HCT116 (cell line): ENCODE results near the gene GNAT1. TPM values are rescaled to one million over a fixed set of nuclear protein-coding genes. Genes with fewer than 3 reads are reported as not detected.

Experiments
- ATAC-seq: fragments of 200-7000 bp; cut with Tn5 transposase; 2 replicates; pipeline ENCODE4 v1.9.1; 2020; ENCODE audit warnings: mild to moderate bottlenecking, moderate library complexity
- BruUV-seq: library from RNA; stranded (reverse); fragments of 400-500 nt; replicated peaks from 2 replicates; lab custom pipeline; 2021; lab: Mats Ljungman, UMichigan
- CTCF ChIA-PET: fragments of 300-600 bp; sonication (Branson Sonifier 250); formaldehyde crosslinking; loops from one replicate; lab custom pipeline; 2021; ENCODE audit warnings: antibody characterized with exemption; lab: Charles Lee
- POLR2A ChIA-PET: fragments of 300-600, 350-600 bp; sonication (Branson Sonifier 250); formaldehyde crosslinking; loops from one replicate; lab custom pipeline; 2021; ENCODE audit warnings: antibody characterized with exemption; lab: Charles Lee
- RAD21 ChIA-PET, 2 experiments: fragments of 300-600 bp; sonication (Branson Sonifier 250); formaldehyde crosslinking; loops; one replicate each; lab custom pipeline; 2023; ENCODE audit warnings: low total read pairs in 2 of 2; ENCODE audit not compliant: uncharacterized antibody in 2 of 2, unreplicated experiment in 2 of 2, low non-redundant PET in 1 of 2; lab: Charles Lee
- DNase-seq: peaks from one replicate; pipeline ENCODE4 v3.0.0-alpha.2; 2010; ENCODE audit warnings: low read depth, low spot score
- H2AFZ ChIP-seq: fragments of 200-600 bp; shearing (Covaris generic), sonication (generic); 2 replicates; pipeline ENCODE4 v1.6.1; 2017; ENCODE audit warnings: low read depth, mixed run types, mixed read lengths, antibody characterized with exemption, low read length; ENCODE audit not compliant: poor library complexity, severe bottlenecking
- H3K27ac ChIP-seq: 2 replicates; pipeline ENCODE4 v1.5.1; 2012; ENCODE audit warnings: low read depth, low read length
- H3K27me3 ChIP-seq: fragments of 200-600 bp; sonication (generic); 2 replicates; pipeline ENCODE4 v1.6.1; 2016; ENCODE audit warnings: mixed run types, low read length, mixed read lengths; ENCODE audit not compliant: insufficient read depth
- H3K36me3 ChIP-seq, 2 experiments: fragments of 200-500 bp in 1 of 2; fragments of 200-600 bp in 1 of 2; sonication (Bioruptor generic) in 1 of 2; sonication (generic) in 1 of 2; 2 replicates each; pipeline versions ENCODE4 v1.5.1 to v1.6.1; 2014 to 2016; ENCODE audit warnings: low read length in 2 of 2, inconsistent platforms in 1 of 2, mixed read lengths in 1 of 2, mixed run types in 1 of 2; ENCODE audit not compliant: insufficient read depth in 2 of 2, control insufficient read depth in 1 of 2
- H3K4me1 ChIP-seq, 2 experiments: fragments of 200-600 bp in 1 of 2; sonication (generic) in 1 of 2; 2 replicates each; pipeline versions ENCODE4 v1.5.1 to v1.6.1; 2012 to 2017; ENCODE audit warnings: low read length in 2 of 2, inconsistent platforms in 1 of 2, mild to moderate bottlenecking in 1 of 2, mixed read lengths in 1 of 2, mixed run types in 1 of 2, moderate library complexity in 1 of 2; ENCODE audit not compliant: insufficient read depth in 2 of 2, control insufficient read depth in 1 of 2
- H3K4me2 ChIP-seq: fragments of 200-600 bp; sonication (generic); 2 replicates; pipeline ENCODE4 v1.6.1; 2017; ENCODE audit warnings: mixed run types, low read length, mixed read lengths
- H3K4me3 ChIP-seq, 2 experiments: fragments of 200-600 bp in 1 of 2; sonication (generic) in 1 of 2; replicated peaks in 1 of 2; 2 replicates each; pipeline ENCODE4 v1.5.1; 2011 to 2016; ENCODE audit warnings: low read length in 2 of 2, control low read depth in 1 of 2, low read depth in 1 of 2, mild to moderate bottlenecking in 1 of 2, mixed read lengths in 1 of 2, mixed run types in 1 of 2
- H3K79me2 ChIP-seq: fragments of 200-600 bp; sonication (generic); 2 replicates; pipeline ENCODE4 v1.6.1; 2017; ENCODE audit warnings: mild to moderate bottlenecking, mixed run types, low read length, moderate library complexity, mixed read lengths; ENCODE audit not compliant: insufficient read depth
- H3K9ac ChIP-seq: fragments of 200-600 bp; sonication (generic); 2 replicates; pipeline ENCODE4 v1.6.1; 2016; ENCODE audit warnings: low read length, mixed read lengths
- H3K9me2 ChIP-seq: fragments of 200-600 bp; sonication (generic), shearing (Covaris generic); 2 replicates; pipeline ENCODE4 v1.6.1; 2017; ENCODE audit warnings: mixed run types, mild to moderate bottlenecking, moderate library complexity; ENCODE audit not compliant: insufficient read depth
- H3K9me3 ChIP-seq, 2 experiments: fragments of 200-500 bp in 1 of 2; fragments of 200-600 bp in 1 of 2; sonication (Bioruptor generic) in 1 of 2; sonication (generic) in 1 of 2; 2 replicates each; pipeline ENCODE4 v1.6.1; 2014 to 2017; ENCODE audit warnings: low read length in 2 of 2, mixed read lengths in 2 of 2, inconsistent platforms in 1 of 2, low read depth in 1 of 2, mild to moderate bottlenecking in 1 of 2, mixed run types in 1 of 2, moderate library complexity in 1 of 2; ENCODE audit not compliant: control insufficient read depth in 1 of 2, insufficient read depth in 1 of 2
- H4K20me1 ChIP-seq: fragments of 200-600 bp; sonication (generic), shearing (Covaris generic); 2 replicates; pipeline ENCODE4 v1.6.1; 2017; ENCODE audit warnings: mixed run types, mild to moderate bottlenecking, moderate library complexity; ENCODE audit not compliant: insufficient read depth
- EGR1 ChIP-seq: IDR thresholded peaks from 2 replicates; pipeline ENCODE4 v1.6.1; 2012; ENCODE audit warnings: low read depth
- ELF1 ChIP-seq: IDR thresholded peaks from 2 replicates; pipeline ENCODE4 v1.6.1; 2012; ENCODE audit warnings: low read depth, borderline replicate concordance
- EZH2 ChIP-seq: fragments of 200-600 bp; sonication (generic); IDR thresholded peaks from 2 replicates; pipeline ENCODE4 v1.6.1; 2017; ENCODE audit warnings: antibody characterized with exemption, mixed run types
- EZH2phosphoT487 ChIP-seq: fragments of 200-600 bp; IDR thresholded peaks from 2 replicates; pipeline ENCODE4 v1.6.1; 2018; ENCODE audit warnings: antibody characterized with exemption, borderline replicate concordance
- FOSL1 ChIP-seq: IDR thresholded peaks from 2 replicates; pipeline ENCODE4 v1.6.1; 2012; ENCODE audit warnings: low read depth
- MAX ChIP-seq: IDR thresholded peaks from 2 replicates; pipeline ENCODE4 v1.6.1; 2012
- POLR2A ChIP-seq: IDR thresholded peaks from 2 replicates; pipeline ENCODE4 v1.7.0; 2011; ENCODE audit warnings: borderline replicate concordance; ENCODE audit not compliant: insufficient read depth, insufficient read length; ENCODE audit errors: extremely low read depth
- POLR2AphosphoS5 ChIP-seq: IDR thresholded peaks from 2 replicates; pipeline ENCODE4 v1.6.1; 2011; ENCODE audit warnings: mild to moderate bottlenecking, low read depth, low read length, moderate library complexity
- RAD21 ChIP-seq: IDR thresholded peaks from 2 replicates; pipeline ENCODE4 v1.6.1; 2012; ENCODE audit warnings: low read depth, mild to moderate bottlenecking
- SIN3A ChIP-seq: IDR thresholded peaks from 2 replicates; pipeline ENCODE4 v1.6.1; 2012; ENCODE audit warnings: low read depth
- SP1 ChIP-seq: IDR thresholded peaks from 2 replicates; pipeline ENCODE4 v1.6.1; 2012; ENCODE audit warnings: low read depth
- SRF ChIP-seq: IDR thresholded peaks from 2 replicates; pipeline ENCODE4 v1.6.1; 2012; ENCODE audit warnings: low read depth
- YY1 ChIP-seq: IDR thresholded peaks from 2 replicates; pipeline ENCODE4 v1.6.1; 2011; ENCODE audit warnings: low read length, low read depth, moderate library complexity, mild to moderate bottlenecking; ENCODE audit not compliant: insufficient replicate concordance; ENCODE audit errors: extremely low read depth
- ZFX ChIP-seq: fragments of 450-650 bp; IDR thresholded peaks from 2 replicates; pipeline ENCODE4 v1.6.1; 2017
- ZNF274 ChIP-seq: fragments of 200-500 bp; sonication (Bioruptor generic); IDR thresholded peaks from 2 replicates; pipeline ENCODE4 v1.6.1; 2014; ENCODE audit warnings: mild to moderate bottlenecking, low read depth, low read length, inconsistent platforms
- intact Hi-C: fragments of 100-400 bp; cut with micrococcal nuclease; formaldehyde crosslinking; loops from 2 replicates; pipeline ENCODE4 v1.10.0; 2022
- total RNA-seq: library from RNA; stranded (reverse); gene quantifications from one replicate; pipeline ENCODE4 v1.2.1, GENCODE V29; 2021; ENCODE audit not compliant: unreplicated experiment
- TF ChIP-seq, protein P1 (sequence below): IDR thresholded peaks from 2 replicates; pipeline ENCODE4 v1.6.1; 2012
- TF ChIP-seq, protein P2 (sequence below): IDR thresholded peaks from 2 replicates; pipeline ENCODE4 v1.6.1; 2012; ENCODE audit warnings: low read depth

GNAT1 gene
- total RNA-seq, 1 experiment from 2014 or later, result not detected

GRCh38 chr3:50189989-50190388, 1.4 kb upstream of the GNAT1 start (continued):
- TF ChIP-seq ZNF274, result no peak
- no peak for TF ChIP-seq POLR2A

GRCh38 chr3:50192124-50192523, 714 bp downstream of the GNAT1 start:
- H2AFZ ChIP-seq, result no peak overlapping the region
- H3K9ac ChIP-seq, result no peak overlapping the region
- no peaks in the 10 kb centered on the region for H3K79me2 ChIP-seq
- DNase-seq (no peak), ATAC-seq (no peak)
- no peak overlapping the region for H3K27ac ChIP-seq
- intact Hi-C loops, result loop anchor here (1.0 to 2.0 kb wide), 2 partner anchors 65 to 82 kb away; no protein-coding TSS in a partner anchor
- POLR2A ChIA-PET, result no interaction called here
- RAD21 ChIA-PET, result interaction anchor here in 1 of 2 experiments (0.7 to 1.1 kb wide), 2 partner anchors 35 to 118 kb away, joined by 3 read pairs; no protein-coding TSS in a partner anchor
- no peaks in the 10 kb centered on the region for H3K9me2 ChIP-seq
- H3K4me1 ChIP-seq, result peaks cover 8 to 26% of the 10 kb centered on the region in 2 experiments; a peak in 3 of 4 replicates
- H4K20me1 ChIP-seq, result no peaks in the 10 kb centered on the region
- CTCF ChIA-PET, result interaction anchor here (0.7 to 5.8 kb wide), 4 partner anchors 10 to 71 kb away, joined by 3 to 164 read pairs (median 6); no protein-coding TSS in a partner anchor
- H3K4me2 ChIP-seq, result no peak overlapping the region
- TF ChIP-seq SP1, result no peak
- TF ChIP-seq YY1, result no peak
- TF ChIP-seq MAX, result no peak
- no peak for TF ChIP-seq FOSL1
- TF ChIP-seq SIN3A, result no peak
- no peak for TF ChIP-seq EZH2phosphoT487
- TF ChIP-seq EZH2, result no peak
- no peak for TF ChIP-seq ZFX
- no peak for TF ChIP-seq SRF
- TF ChIP-seq EGR1, result no peak
- TF ChIP-seq POLR2A, result no peak
- no peak for TF ChIP-seq ELF1
- TF ChIP-seq, protein P1, sequence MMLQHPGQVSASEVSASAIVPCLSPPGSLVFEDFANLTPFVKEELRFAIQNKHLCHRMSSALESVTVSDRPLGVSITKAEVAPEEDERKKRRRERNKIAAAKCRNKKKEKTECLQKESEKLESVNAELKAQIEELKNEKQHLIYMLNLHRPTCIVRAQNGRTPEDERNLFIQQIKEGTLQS, result no peak
- TF ChIP-seq RAD21, result no peak
- TF ChIP-seq, protein P2, sequence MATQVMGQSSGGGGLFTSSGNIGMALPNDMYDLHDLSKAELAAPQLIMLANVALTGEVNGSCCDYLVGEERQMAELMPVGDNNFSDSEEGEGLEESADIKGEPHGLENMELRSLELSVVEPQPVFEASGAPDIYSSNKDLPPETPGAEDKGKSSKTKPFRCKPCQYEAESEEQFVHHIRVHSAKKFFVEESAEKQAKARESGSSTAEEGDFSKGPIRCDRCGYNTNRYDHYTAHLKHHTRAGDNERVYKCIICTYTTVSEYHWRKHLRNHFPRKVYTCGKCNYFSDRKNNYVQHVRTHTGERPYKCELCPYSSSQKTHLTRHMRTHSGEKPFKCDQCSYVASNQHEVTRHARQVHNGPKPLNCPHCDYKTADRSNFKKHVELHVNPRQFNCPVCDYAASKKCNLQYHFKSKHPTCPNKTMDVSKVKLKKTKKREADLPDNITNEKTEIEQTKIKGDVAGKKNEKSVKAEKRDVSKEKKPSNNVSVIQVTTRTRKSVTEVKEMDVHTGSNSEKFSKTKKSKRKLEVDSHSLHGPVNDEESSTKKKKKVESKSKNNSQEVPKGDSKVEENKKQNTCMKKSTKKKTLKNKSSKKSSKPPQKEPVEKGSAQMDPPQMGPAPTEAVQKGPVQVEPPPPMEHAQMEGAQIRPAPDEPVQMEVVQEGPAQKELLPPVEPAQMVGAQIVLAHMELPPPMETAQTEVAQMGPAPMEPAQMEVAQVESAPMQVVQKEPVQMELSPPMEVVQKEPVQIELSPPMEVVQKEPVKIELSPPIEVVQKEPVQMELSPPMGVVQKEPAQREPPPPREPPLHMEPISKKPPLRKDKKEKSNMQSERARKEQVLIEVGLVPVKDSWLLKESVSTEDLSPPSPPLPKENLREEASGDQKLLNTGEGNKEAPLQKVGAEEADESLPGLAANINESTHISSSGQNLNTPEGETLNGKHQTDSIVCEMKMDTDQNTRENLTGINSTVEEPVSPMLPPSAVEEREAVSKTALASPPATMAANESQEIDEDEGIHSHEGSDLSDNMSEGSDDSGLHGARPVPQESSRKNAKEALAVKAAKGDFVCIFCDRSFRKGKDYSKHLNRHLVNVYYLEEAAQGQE, result no peak
- TF ChIP-seq POLR2AphosphoS5, result no peak
- no TSS peak for BruUV-seq
- H3K4me3 ChIP-seq, result no peak overlapping the region
- no peaks in the 10 kb centered on the region for H3K9me3 ChIP-seq
- no peaks in the 10 kb centered on the region for H3K36me3 ChIP-seq
- no peaks in the 10 kb centered on the region for H3K27me3 ChIP-seq
